Skin of body (tissue), 2 donors: ENCODE results near the gene PCSK4. TPM values are rescaled to one million over a fixed set of nuclear protein-coding genes. Genes with fewer than 3 reads are reported as not detected.

Experiments
- DNase-seq: peaks from one replicate; lab custom pipeline; 2025; lab: John Stamatoyannopoulos, UW
- total RNA-seq: library from RNA; depleted of rRNA; stranded (reverse); fragments of >200 nt; gene quantifications from one replicate; pipeline ENCODE4 v1.2.3, GENCODE V29; 2014

PCSK4 gene
- total RNA-seq, 1 donor from 2014 or later, result 0.59 TPM

GRCh38 chr19:1471010-1471514, 19.1 kb downstream of the PCSK4 start:
- no peak for DNase-seq

- no peak for DNase-seq
Observed at GRCh38 chr19:1470305-1471009, 19.7 kb downstream of the PCSK4 start.

GRCh38 chr19:1470055-1470304, 20.2 kb downstream of the PCSK4 start:
- no peak for DNase-seq

- DNase-seq, result no peak
Observed at GRCh38 chr19:1469255-1470054, 20.7 kb downstream of the PCSK4 start.

- no peak for DNase-seq
Observed at GRCh38 chr19:1468821-1469254, 21.3 kb downstream of the PCSK4 start.

GRCh38 chr19:1468274-1468820, 21.8 kb downstream of the PCSK4 start:
- no peak for DNase-seq

- no peak for DNase-seq
Observed at GRCh38 chr19:1467490-1468273, 22.5 kb downstream of the PCSK4 start.

GRCh38 chr19:1467215-1467489, 23.0 kb downstream of the PCSK4 start:
- no peak for DNase-seq

- DNase-seq, result no peak
Observed at GRCh38 chr19:1466461-1467214, 23.5 kb downstream of the PCSK4 start.

- no peak for DNase-seq
Observed at GRCh38 chr19:1466018-1466460, 24.1 kb downstream of the PCSK4 start.

GRCh38 chr19:1465191-1466016, 24.7 kb downstream of the PCSK4 start:
- DNase-seq, result no peak

- no peak for DNase-seq
Observed at GRCh38 chr19:1461862-1462261, 28.3 kb downstream of the PCSK4 start.

- DNase-seq, result no peak
Observed at GRCh38 chr19:1460033-1460995, 29.8 kb downstream of the PCSK4 start.

- no peak for DNase-seq
Observed at GRCh38 chr19:1459479-1459878, 30.7 kb downstream of the PCSK4 start.

- DNase-seq, result no peak
Observed at GRCh38 chr19:1457892-1458291, 32.3 kb downstream of the PCSK4 start.

- DNase-seq, result no peak
Observed at GRCh38 chr19:1457031-1457739, 33.0 kb downstream of the PCSK4 start.

GRCh38 chr19:1456121-1456900, 33.8 kb downstream of the PCSK4 start:
- no peak for DNase-seq
